GM21528 (cell line): ENCODE measurements around the gene STK32C.

Experiments
- ATAC-seq: cut with Tn5 transposase; IDR thresholded peaks from one replicate; pipeline ENCODE4 v1.9.1; 2021; ENCODE audit warnings: mild to moderate bottlenecking, moderate library complexity; ENCODE audit not compliant: unreplicated experiment, low FRiP score

The STK32C gene

DNA sequence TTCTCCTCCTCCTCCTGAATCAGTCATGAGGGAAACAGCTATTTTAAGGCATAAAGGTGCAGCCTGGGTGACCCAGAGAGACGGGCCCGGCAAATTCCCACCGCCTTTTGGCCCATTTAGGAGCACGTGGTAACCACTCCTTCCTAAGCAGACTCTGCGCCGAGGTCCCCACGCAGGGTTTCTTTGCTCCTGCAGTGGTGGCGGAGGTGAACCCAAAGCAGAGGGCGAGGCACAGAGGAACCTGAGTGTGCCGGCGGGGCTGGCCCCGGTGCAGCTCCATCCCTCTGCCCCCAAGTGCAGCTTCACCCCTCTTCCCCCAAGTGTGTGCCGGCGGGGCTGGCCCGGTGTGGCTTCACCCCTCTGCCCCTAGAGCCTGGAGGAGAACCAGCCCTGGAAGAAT lies 70.4 kb downstream of the STK32C start:
- no peak for ATAC-seq

DNA sequence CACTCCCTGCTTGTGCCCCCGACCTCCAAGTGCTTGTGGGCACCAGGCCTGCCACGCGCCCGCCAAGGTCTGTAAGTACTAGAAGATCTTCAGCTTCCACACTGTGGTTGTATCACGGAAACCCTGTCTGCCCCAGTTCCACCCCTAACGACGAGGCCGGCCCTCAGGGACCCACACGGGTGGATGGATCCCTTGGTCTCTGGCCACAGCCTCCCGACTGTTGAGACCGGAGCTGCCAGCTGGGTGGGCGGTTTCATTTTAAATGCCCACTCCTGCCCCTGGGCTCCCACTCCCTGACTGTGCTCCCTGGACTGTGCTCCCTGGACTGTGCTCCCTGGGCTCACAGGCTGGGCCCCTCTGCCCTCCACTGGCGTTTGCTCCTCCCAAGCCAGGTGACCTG lies 70.9 kb downstream of the STK32C start:
- ATAC-seq: no peak

DNA sequence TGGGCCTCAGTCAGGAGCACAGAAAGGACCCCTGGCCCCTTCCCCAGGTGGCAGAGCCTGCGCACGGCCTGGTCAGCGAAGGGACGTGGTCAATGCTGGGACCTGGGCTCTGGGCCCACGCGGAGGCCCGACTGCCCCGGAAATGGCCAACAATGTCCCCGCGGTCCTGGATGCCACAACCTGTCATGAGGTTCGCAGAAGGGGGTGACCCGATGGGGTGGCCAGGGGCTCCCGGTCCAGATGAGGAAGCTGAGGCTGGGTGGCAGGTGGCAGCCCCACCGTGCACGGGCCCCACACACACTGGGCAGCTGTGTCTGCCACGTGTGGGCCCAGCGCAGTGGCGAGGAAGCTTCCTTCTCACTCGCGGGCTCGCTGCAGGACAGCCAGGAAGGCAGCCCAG lies 71.6 kb downstream of the STK32C start:
- ATAC-seq: no peak

DNA sequence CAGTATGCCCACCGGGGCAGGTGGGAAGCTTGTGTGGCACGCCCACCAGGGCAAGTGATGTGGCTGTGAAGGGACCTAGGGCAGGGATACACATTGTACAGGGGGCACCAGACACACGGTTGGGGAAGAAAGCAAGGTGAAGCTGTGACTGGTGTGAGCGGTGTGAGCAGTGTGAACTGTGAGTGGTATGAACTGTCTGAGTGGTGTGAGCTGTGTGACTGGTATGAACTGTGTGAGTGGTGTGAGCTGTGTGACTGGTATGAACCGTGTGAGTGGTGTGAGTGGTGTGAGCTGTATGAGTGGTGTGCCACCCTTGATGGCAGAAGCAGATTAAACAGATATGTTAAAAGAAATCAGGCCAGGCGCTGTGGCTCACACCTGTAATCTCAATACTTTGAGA lies 72.9 kb downstream of the STK32C start:
- ATAC-seq: no peak

DNA sequence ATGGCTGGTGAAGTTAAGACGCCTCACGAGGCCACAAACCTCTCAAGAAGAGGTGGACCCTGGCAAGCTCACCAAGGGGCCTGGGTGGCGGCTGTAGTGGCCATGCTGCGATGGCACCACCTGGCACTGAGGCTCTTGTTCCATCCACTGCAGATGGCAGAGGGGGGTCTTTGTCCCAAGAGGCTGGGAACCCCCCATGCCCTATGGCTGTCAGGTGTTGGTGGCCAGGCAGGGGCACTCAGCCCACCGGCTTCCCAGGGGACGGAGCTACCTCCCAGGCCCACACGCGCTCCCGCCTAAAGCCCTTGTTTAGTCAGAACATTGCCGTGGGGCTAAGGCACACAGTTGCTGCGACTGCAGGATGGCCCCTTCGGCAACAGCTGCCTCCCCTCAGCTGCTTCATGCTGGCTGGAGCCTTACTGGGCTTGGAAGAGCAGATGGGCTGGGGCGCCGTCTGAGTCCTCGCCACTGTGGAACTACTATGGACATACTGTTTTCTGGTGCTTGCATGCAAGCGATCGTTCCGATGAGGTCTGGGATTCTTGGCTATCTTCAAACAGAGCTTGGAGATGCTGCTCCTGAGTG lies 74.2 kb downstream of the STK32C start:
- no peak for ATAC-seq

DNA sequence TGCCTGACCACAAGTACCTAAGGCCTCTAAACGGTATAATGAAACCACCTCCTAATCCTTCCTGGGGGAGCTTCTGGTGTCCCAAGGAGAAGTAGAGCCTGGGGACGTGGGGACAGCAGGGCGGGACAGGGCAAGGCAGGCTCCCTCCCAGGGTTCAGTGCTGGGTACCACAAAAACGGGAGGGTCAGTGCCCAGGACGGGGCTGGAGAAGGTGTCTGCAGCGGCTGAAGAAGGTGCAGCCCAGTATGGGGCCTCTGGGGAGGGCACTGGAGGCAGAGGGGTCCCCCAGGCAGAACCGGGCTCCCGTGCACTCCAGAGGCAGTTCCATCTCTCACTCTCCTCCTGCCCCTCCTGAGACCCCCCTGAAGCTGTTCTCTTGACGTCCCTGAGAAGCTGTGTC lies 74.8 kb downstream of the STK32C start:
- ATAC-seq: no peak

DNA sequence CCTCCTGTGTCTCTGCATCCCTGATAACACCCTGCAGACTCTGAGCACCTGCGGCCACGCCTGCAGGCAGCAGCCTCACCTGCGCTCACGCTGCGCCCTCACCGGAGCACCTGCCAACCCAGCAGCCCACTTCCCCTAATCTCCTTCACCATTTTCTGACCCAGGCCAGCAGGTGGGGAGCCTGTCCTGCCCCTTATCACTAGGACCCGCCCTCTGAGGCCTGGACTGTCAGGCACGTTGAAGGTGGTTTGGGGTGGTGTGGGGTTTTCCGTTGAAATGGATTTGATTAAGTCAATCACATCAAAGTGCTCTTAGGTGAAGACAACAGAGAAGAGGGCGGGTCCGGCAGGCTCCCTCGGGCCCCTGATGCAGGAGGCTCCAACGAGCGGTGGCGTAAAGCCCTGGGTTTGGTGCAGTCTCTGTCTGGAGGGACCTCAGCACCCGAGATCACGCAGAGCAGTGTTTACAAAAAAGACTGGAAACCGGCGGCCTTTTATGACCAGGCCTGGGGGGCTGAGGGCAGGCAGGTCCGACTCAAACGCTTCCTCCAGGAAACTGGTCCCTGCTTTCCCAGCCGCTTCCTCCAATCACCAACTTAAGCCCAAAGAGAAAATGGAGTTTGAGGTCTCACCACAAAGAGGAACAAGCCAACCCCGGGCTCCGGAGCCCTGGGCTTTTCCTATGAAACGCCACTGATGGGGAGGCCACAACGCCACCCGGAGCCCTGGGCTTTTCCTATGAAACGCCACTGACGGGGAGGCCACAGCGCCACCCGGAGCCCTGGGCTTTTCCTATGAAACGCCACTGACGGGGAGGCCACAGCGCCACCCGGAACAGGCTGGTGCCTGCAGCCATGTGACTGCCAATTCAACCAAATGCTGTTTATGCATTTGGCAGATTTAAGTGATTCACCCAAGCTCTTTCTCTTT lies 75.5 kb downstream of the STK32C start:
- no peak for ATAC-seq

DNA sequence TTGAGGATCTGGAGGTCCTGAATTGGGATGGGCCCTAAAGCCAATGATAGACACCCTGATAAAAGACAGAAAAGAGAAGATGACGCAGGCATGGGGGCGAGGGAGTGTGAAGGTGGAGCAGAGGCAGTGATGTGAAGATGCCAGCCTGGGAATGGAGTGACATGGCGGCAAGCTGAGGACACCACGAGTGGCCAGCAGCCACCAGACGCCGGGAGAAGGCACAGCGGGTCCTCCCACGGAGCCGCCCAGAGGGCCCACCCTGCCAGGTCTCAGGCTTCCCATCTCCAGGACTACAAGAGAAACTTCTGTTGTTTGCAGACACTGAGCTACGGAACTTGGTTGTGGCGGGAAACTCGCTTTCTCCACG lies 76.1 kb downstream of the STK32C start:
- no peak for ATAC-seq

DNA sequence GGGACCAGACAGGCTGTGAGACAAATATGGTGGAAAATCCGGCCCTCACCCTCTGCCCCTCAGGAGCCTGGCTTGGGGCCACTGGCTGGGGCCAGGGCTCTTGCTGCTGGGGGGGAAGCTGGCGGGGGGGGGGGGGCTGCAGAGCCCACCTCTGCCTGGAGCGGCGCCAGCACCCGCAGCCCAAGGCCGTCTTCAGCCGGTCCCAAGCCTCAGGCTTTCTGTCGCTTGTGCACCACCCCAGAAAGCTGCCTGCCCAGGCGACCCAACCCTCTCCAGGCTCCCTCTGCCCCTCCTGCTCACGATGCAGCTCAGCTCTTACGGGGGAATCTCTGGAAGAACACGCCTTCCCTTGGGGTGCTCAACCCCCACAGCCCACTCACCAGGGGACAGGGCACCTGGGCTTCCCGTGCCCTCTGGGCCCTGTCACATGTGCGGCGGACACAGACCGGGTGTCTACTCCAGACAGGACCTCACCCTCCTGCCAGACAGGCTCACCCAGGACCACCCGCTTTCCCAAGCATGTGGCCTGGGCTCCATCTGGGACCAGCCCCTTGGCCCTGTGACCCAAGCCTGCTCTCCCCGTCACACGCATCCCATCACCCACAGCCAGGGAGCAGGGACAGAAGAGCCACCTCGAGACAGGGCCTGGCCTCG lies 77.1 kb downstream of the STK32C start:
- no peak for ATAC-seq

DNA sequence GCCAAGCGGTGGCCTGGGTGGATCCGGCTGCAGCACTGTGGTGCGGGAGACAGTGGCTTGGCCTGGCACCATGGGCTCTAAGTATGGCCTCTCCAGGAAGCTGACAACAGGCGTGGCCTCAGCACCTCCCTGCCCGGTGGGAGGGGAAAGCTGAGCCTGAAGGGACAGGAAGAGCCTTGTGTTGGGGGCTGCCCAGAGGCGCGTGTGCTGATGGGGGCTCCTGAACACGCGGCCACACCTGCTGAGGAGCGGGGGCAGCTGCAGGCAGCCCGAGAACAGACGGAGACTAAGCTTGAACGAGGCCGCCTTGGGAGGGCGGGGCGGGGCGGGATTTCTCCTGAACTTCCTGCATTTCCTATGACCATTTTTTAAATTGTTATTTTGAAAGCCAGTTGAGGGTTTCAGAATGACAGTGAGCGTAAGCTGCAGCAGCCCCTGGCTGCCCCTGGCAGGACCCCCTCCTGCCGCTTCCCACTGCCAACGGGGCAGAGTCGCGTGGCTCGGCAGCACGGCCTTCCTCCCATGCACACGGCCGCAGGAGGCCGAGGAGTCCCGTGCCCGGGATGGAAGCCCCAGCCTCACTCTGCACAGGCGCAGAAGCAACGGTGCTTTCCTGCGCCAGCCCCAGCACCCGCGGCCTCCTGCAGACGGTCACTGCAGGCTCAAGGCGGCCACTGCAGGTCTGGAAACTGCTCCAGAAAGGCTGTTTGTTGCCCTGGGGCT lies 77.8 kb downstream of the STK32C start:
- ATAC-seq: no peak

DNA sequence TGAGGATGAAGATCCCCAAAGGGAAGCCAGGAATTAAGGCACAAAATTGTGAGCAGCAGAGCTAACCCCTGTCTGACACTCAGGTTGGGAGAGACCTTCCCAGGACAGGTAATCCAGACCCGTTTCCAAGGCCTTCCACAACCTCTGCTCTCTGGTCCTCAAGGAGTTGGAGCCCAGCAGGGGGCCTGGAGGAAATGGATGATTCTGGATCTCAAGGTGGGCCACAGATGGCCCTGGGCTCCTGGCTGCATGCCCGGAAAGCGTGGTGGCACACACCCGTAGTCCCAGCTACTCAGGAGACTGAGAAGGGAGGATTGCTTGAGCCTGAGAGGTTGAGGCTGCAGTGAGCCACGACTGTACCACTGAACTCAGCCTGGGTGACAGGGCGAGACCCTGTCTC lies 78.7 kb downstream of the STK32C start:
- no peak for ATAC-seq

DNA sequence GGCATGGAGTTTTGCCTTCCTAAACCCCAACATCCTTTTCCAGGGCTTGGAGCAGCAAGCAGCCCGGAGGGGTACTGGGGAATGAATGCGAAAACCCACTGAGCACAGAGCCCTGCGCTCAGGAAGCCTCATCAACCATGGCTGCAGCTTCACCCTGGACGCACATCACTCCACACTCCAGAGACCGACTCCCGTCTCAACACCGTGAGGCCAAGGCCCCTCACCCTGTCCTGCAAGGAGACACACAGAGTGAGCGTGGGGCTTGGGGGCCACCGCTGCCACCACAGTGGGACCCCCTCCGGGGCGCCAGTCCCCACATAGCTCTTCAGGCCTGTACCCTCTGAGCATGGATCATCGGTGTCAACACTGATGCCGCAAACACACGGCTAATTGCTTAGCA lies 79.1 kb downstream of the STK32C start:
- ATAC-seq: no peak

DNA sequence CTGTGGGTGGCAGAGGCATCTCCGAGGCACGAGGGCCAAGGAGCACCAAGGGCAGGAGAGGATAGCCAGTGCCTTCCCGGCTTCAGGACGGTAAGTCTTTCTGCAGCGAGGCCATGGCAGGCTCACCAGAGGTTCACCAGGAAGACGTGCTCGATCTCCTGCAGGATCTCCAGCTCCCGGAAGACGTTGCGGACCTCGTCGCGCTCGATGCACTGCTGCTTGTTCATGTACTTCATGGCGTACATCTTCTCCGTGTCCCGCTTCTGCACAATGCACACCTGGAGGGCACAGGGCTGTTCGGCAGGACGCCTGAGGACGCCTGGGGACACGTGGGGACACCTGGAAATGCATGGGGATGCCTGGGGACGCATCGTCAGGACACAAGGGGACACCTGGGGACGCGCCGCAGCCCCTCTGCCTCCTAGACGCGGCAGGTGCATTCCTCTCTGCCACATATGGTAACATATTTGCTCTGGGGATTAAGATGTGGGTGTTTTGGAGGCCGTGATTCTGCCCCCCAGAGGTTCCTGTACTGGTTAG lies 79.8 kb downstream of the STK32C start:
- no peak for ATAC-seq

DNA sequence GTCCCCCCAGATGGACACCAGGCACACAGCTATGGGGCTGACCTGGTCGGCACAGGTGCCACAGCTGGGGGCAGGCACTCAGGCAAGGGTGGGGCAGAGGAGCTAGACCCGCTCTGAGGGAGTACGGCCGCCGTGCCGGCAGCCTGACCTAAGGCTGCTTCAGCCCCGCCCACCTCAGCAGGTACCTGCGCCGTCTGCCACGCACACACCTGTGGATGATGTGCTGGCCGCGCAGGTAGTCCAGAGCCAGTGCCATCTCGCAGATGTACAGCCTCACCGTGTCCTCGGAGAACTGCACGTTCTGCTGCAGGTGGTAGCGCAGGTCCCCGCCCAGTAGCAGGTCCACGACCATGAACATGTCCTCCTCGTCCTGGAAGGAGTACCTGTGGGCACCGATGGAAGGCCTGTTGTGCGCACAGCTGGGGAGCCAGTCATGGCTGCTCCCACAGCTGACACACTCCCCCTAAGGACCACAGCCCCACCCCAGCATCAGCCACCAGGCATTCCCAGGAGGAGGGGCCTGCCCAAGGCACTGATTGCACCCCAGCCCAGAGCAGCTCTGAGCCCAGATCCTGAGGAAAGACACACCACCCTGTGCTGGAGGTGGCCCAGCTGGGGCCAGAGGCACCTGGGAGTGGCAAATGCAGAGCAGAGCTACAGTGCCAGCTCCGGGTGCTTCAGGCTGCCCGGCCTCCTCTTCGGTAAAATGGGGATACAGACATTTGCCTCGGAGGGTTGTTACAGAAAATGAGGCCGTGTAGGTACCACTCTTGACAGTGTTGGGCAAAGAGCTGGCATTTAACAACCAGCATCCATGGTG lies 81.0 kb downstream of the STK32C start:
- no peak for ATAC-seq

DNA sequence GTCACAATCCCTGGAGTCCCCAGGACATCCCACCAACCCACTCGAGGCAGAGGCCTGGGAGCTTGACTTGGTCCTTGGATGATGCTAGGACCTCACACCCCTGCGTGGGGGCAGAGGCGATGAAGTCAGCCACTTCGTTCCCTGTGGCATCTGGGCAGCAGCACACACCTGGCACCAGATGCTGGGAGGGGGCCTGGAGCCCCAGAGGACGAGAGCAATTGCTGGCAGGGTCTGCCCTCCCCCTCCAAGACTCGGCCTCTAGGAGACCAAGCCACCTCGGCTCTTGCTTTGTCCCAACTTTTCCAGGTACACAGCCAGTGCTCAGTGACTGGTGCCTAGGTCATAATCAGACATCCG lies 81.9 kb downstream of the STK32C start:
- no peak for ATAC-seq

DNA sequence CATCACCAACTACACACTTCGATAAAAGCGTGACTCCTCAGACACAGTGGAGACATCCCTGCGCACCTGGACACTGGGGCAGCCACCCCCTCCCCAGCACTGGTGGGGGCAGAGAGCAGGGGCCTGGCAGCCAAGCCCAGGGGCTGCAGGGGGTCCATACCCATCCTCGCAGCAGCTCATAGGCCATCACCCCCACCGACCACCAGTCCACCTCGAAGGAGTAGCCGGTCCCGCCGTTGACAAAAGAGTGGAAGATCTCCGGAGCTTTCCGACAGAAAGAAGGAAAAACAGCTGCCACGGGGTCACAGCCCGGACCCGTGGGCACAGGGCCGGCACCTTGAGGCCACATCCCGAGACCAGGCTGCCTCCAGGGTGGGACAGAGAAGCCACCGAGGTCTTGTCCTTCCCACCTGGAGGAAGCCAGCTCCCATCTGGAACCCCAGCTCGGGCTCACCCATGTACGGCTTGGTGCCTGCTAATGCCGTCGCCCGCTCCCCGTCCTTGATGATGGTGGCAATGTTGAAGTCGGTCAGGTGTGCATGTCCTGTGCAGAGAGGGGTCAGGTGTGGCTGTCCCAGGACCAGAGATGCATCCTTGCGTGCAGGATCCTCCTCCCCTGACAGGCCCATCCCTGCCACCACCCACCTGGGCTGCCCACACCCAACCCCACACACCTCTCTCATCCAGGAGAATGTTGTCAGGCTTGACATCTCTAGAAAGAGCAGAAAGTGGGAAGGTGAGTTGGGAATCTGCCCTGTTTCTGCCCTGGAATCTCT lies 82.5 kb downstream of the STK32C start:
- ATAC-seq: no peak

DNA sequence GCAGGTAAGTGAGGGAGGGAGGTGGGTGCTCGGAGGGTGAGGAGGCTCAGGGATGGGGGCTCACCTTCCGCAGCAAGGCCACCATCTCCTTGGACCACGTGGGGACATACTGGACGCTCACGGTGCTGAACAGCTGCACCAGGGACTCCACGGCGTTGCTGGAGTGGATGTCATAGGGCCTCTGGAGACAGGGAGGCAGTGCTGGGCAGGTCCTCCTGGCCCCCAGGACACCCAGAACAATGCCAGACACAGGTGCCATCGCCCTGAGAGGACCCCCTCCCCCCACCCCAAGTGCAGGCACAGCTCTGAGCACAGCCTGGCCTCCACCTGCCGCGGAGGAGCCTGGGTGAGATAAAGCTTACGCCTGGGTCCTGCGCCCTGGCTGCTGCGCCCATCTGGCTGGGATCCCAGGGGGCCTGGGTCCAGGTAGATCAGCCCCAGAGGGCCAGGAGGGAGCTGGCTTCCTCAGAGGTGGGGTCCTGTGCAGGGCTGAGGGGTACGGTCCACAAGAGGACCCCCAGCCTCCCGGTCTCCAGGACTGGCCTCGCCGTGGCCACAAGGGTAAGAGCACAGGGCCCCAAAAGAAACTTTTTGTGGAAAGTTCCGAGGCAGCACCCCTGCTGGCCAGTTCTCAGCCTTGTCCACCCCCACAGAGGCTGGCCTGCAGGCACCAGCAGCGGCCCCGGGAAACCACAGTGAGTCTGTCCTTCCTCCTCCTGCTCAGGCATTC lies 83.2 kb downstream of the STK32C start:
- ATAC-seq: no peak

DNA sequence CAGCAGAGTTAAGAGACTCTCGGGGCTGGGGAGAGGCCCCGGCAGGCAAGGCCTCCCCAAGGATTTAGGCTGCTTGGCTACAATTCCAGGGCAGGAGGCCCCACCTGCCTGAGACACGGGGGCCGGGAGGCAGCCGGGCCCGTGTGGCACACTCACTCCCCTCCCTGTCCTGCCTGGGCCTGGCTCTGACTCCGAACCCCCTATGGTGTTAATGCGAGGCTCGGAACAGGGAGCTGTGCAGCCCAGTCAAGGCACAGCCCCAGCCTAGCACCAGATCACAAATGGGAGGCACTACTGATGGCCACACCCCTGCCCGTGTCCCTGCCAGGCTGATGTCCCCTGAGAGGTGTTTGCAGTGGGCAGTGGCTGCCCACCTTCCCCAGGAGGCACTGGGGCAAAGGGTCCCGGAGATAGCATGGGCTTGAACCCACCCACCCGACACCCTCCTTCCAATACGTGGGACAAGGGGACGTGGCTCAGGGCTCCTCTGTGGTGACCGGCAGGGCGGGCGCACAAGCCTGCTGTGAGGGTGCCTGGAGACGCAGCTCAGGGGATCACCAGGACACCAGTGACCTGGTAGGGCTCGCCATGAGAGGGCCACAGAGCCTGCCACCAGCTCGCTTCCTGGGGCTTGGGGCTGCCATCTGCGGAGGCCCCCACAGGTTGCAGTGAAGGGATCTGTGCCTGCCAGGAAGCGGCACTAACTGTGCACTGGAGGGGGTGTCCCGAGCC lies 84.0 kb downstream of the STK32C start:
- no peak for ATAC-seq
